GM12878 (cell line): Measurements from ENCODE around the gene CLSTN2. TPM values are rescaled to one million over a fixed set of nuclear protein-coding genes. Genes with fewer than 3 reads are reported as not detected.

ENCODE experiments used
- ATAC-seq: fragments of 200-7000 bp; cut with Tn5 transposase; 3 replicates; pipeline ENCODE4 v1.9.1; 2020; ENCODE audit warnings: mild to moderate bottlenecking, moderate library complexity
- BruUV-seq: library from RNA; stranded (reverse); fragments of 400-500 nt; replicated peaks from 2 replicates; lab custom pipeline; 2021; lab: Mats Ljungman, UMichigan
- CTCF ChIA-PET: fragments of 300-600 bp; sonication (Branson Sonifier 250); formaldehyde crosslinking; extraction: SDS; loops from one replicate; lab custom pipeline; 2021; ENCODE audit warnings: inconsistent platforms; lab: Yijun Ruan, JAX
- POLR2A ChIA-PET: fragments of 350-600 bp; formaldehyde crosslinking; extraction: SDS; loops from one replicate; lab custom pipeline; 2021; ENCODE audit warnings: inconsistent platforms; lab: Charles Lee
- RAD21 ChIA-PET: fragments of 300-600 bp; sonication (Branson Sonifier 250); formaldehyde crosslinking; loops from one replicate; lab custom pipeline; 2023; ENCODE audit warnings: antibody characterized with exemption; ENCODE audit not compliant: unreplicated experiment; lab: Charles Lee
- SMC1A ChIA-PET: fragments of 300-600 bp; sonication (Branson Sonifier 250); formaldehyde crosslinking; loops from one replicate; lab custom pipeline; 2023; ENCODE audit not compliant: unreplicated experiment, uncharacterized antibody; lab: Charles Lee
- DNase-seq: peaks from one replicate; pipeline ENCODE4 v3.0.0-alpha.2; 2011; ENCODE audit warnings: low read depth, low spot score
- FAIRE-seq: peaks from 3 replicates; lab custom pipeline; 2011; peaks lifted over from hg19 to GRCh38; lab: Jason Lieb, UNC
- H2AFZ ChIP-seq: 2 replicates; pipeline ENCODE4 v1.6.0; 2011; ENCODE audit warnings: low read depth, low read length, control low read depth; ENCODE audit not compliant: control insufficient read depth
- H3K27ac ChIP-seq: 2 replicates; pipeline ENCODE4 v1.5.1; 2011; ENCODE audit warnings: control low read depth; ENCODE audit not compliant: control insufficient read depth, insufficient read depth
- H3K27me3 ChIP-seq, 2 experiments: replicated peaks in 1 of 2; 2 replicates each; pipeline versions ENCODE4 v1.6.0 to v1.6.1; 2011; ENCODE audit warnings: low read length in 1 of 2; ENCODE audit not compliant: control insufficient read depth in 2 of 2, insufficient read depth in 2 of 2
- H3K36me3 ChIP-seq, 2 experiments: 2 replicates each; pipeline ENCODE4 v1.5.1; 2011; ENCODE audit warnings: low read length in 1 of 2; ENCODE audit not compliant: control insufficient read depth in 2 of 2, insufficient read depth in 2 of 2
- H3K4me1 ChIP-seq: 2 replicates; pipeline ENCODE4 v1.6.1; 2011; ENCODE audit warnings: mild to moderate bottlenecking, low read length, moderate library complexity, mixed read lengths; ENCODE audit not compliant: control insufficient read depth, insufficient read depth
- H3K4me2 ChIP-seq: 2 replicates; pipeline ENCODE4 v1.6.0; 2011; ENCODE audit warnings: control low read depth; ENCODE audit not compliant: control insufficient read depth, insufficient read depth
- H3K4me3 ChIP-seq: fragments of 200-600 bp; sonication (generic); 2 replicates; pipeline ENCODE4 v1.5.1; 2016
- H3K79me2 ChIP-seq: 2 replicates; pipeline ENCODE4 v1.6.0; 2011; ENCODE audit warnings: low read length; ENCODE audit not compliant: control insufficient read depth, insufficient read depth
- H3K9ac ChIP-seq: 2 replicates; pipeline ENCODE4 v1.8.0; 2011; ENCODE audit warnings: low read length, control low read depth, mixed read lengths; ENCODE audit not compliant: control insufficient read depth, insufficient read depth
- H3K9me3 ChIP-seq: replicated peaks from 3 replicates; pipeline ENCODE4 v1.5.1; 2011; ENCODE audit warnings: mild to moderate bottlenecking, low read length; ENCODE audit not compliant: control insufficient read depth, insufficient read depth
- H4K20me1 ChIP-seq: 2 replicates; pipeline ENCODE4 v1.6.0; 2011; ENCODE audit not compliant: control insufficient read depth, insufficient read depth
- CHD1 ChIP-seq: IDR thresholded peaks from 2 replicates; pipeline ENCODE4 v1.6.1; 2012; ENCODE audit warnings: low read depth, low read length, improper control_type of control experiment
- CHD4 ChIP-seq: fragments of 200-600 bp; sonication (generic); IDR thresholded peaks from 2 replicates; pipeline ENCODE4 v1.6.1; 2016; ENCODE audit warnings: mild to moderate bottlenecking
- EZH2 ChIP-seq: IDR thresholded peaks from 2 replicates; pipeline ENCODE4 v1.6.1; 2012; ENCODE audit warnings: low read depth, mild to moderate bottlenecking, control low read depth, inconsistent platforms, low read length, borderline replicate concordance; ENCODE audit not compliant: control insufficient read depth
- HDGF ChIP-seq: fragments of 450-650 bp; IDR thresholded peaks from 2 replicates; pipeline ENCODE4 v1.6.1; 2016; ENCODE audit warnings: antibody characterized with exemption
- NFYB ChIP-seq: IDR thresholded peaks from 2 replicates; pipeline ENCODE4 v1.6.1; 2011; ENCODE audit warnings: low read depth, mild to moderate bottlenecking, low read length, improper control_type of control experiment, moderate library complexity; ENCODE audit not compliant: insufficient read depth
- SIX5 ChIP-seq: IDR thresholded peaks from 2 replicates; pipeline ENCODE4 v1.6.1; 2011; ENCODE audit warnings: mild to moderate bottlenecking, low read depth, low read length, moderate library complexity; ENCODE audit not compliant: severe bottlenecking
- SMAD1 ChIP-seq: fragments of 450-650 bp; IDR thresholded peaks from 2 replicates; pipeline ENCODE4 v1.6.1; 2018; ENCODE audit warnings: mild to moderate bottlenecking, low read depth; ENCODE audit not compliant: partially characterized antibody
- SPI1 ChIP-seq: IDR thresholded peaks from 2 replicates; pipeline ENCODE4 v1.6.1; 2011; ENCODE audit warnings: low read depth, mild to moderate bottlenecking, low read length, moderate library complexity, borderline replicate concordance; ENCODE audit not compliant: insufficient read depth
- SREBF2 ChIP-seq: IDR thresholded peaks from 2 replicates; pipeline ENCODE4 v1.6.1; 2012; ENCODE audit warnings: mild to moderate bottlenecking, low read length
- SRF ChIP-seq, 2 experiments: IDR thresholded peaks; 2 replicates each; pipeline ENCODE4 v1.6.1; 2011; ENCODE audit warnings: low read depth in 2 of 2, low read length in 2 of 2, mild to moderate bottlenecking in 1 of 2, moderate library complexity in 1 of 2
- TCF3 ChIP-seq: IDR thresholded peaks from 2 replicates; pipeline ENCODE4 v1.6.1; 2012; ENCODE audit warnings: low read depth, mild to moderate bottlenecking, low read length, borderline replicate concordance; ENCODE audit not compliant: insufficient read depth
- ZNF384 ChIP-seq: IDR thresholded peaks from 2 replicates; pipeline ENCODE4 v1.6.1; 2012; ENCODE audit warnings: low read depth, mild to moderate bottlenecking, low read length, improper control_type of control experiment, borderline replicate concordance
- ZNF622 ChIP-seq: fragments of 450-650 bp; IDR thresholded peaks from 2 replicates; pipeline ENCODE4 v1.6.1; 2017; ENCODE audit warnings: mild to moderate bottlenecking, inconsistent platforms
- in situ Hi-C: fragments of 300-500 bp; cut with MboI; formaldehyde crosslinking; loops from 9 replicates; pipeline ENCODE4 v1.14.3; 2018; ENCODE audit warnings: mixed read lengths
- intact Hi-C: fragments of 100-400 bp; cut with micrococcal nuclease; formaldehyde crosslinking; loops from one replicate; pipeline ENCODE4 v1.14.2; 2022; ENCODE audit not compliant: unreplicated experiment
- polyA plus RNA-seq, 11 experiments: library from polyadenylated mRNA; depleted of rRNA in 4 of 11; unstranded in 6 of 11; stranded (reverse) in 5 of 11; fragments of >200 nt; fragmentation: Nextera tagmentation in 4 of 11; fragmentation: Illumina TruSeq in 1 of 11; extraction: Ambion mirVana in 4 of 11; extraction: Trizol in 1 of 11; gene quantifications; 1 replicate in 1 of 11; 2 replicates in 10 of 11; pipeline versions ENCODE4 v1.2.1 to v1.2.3, GENCODE V29; 2011 to 2016; ENCODE audit warnings: inconsistent platforms in 2 of 11, missing spikeins in 2 of 11, low read depth in 1 of 11
- total RNA-seq, 4 experiments: library from RNA; depleted of rRNA in 3 of 4; stranded (reverse); fragments of >200 nt in 3 of 4; fragmentation: Illumina TruSeq in 1 of 4; extraction: Trizol in 1 of 4; gene quantifications; 2 replicates each; pipeline versions ENCODE4 v1.2.1 to v1.2.3, GENCODE V29; 2013 to 2021
- TF ChIP-seq, protein P1 (sequence below): IDR thresholded peaks from 2 replicates; pipeline ENCODE4 v1.6.1; 2012; ENCODE audit warnings: improper control_type of control experiment, low read depth, low read length; ENCODE audit not compliant: insufficient replicate concordance
- TF ChIP-seq, protein P2 (sequence below): fragments of 450-650 bp; IDR thresholded peaks from 2 replicates; pipeline ENCODE4 v1.6.1; 2017; ENCODE audit warnings: mild to moderate bottlenecking, moderate library complexity

Gene CLSTN2
- total and polyA plus RNA-seq, 10 of the 15 experiments (the other 5 are each of a cell fraction or from before 2014, with no cell fraction given): under 0.01 to 0.10 (median under 0.01) TPM; not detected in 5

DNA sequence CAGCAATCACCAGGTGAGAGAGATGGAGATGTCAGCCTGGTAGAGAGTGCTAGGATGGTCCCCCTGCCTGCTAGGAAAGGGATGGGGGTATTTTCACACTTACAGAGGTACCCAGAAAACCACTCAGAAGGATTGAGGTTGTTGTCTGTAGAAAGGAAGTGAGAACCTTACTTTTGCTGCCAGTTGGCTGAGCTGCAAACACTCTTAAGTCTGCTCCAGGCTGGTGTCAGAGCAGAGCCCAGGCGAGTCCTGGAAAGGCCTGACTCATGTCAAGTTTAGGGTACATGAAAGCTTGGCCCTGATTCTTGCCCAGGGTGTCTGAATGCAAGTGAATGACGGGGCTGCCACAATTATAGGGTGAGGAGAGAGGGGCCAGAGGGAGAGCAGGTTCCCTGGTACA, 528.4 kb downstream of the CLSTN2 start (continued):
- TF ChIP-seq ZNF622 (no peak), SMAD1 (no peak), CHD1 (no peak), ZNF384 (no peak)
- TF ChIP-seq, all 136 proteins: peak for 0

DNA sequence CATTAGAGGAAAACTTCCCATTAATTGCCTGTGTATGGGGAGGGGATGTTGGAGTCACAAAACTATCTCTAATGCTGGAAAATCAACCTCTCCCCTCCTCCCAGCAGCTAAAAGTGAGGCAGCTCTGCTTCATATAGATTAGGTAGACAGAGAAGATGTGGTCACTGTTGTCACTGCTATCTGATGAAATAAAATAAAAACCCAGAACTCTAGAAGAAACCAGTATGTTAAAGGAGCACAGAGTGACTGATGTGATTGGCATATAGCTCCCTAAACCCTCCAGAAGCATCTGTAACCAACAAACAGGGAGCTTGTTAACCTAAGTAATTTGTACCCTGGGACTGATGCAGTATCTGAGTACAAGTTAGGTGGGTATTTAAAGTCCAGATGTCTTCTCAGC, 531.0 kb downstream of the CLSTN2 start:
- ChIA-PET SMC1A (no interaction called here), POLR2A (no interaction called here), RAD21 (no interaction called here), CTCF (interaction anchor here (0.6 kb wide), 1 partner anchor 379 kb away, joined by 3 read pairs; no protein-coding TSS in a partner anchor)
- Histone ChIP-seq H3K27ac (no peak overlapping the region), H3K9me3 (no peaks in the 10 kb centered on the region), H3K36me3 (no peaks in the 10 kb centered on the region), H3K79me2 (no peaks in the 10 kb centered on the region), H3K9ac (no peak overlapping the region), H3K4me2 (no peak overlapping the region), H3K27me3 (peaks cover 0 to 3% of the 10 kb centered on the region in 2 experiments; a peak in 2 of 4 replicates), H3K4me1 (no peaks in the 10 kb centered on the region), H4K20me1 (no peaks in the 10 kb centered on the region), H3K4me3 (no peak overlapping the region), H2AFZ (no peak overlapping the region)
- no peak for ATAC-seq
- BruUV-seq: no TSS peak
- no peak for FAIRE-seq
- in situ Hi-C loops: no loop called here
- intact Hi-C loops: no loop called here
- DNase-seq: no peak
- no peak for TF ChIP-seq SREBF2
- no peak for TF ChIP-seq CHD4
- no peak for TF ChIP-seq SPI1
- TF ChIP-seq, protein P1, sequence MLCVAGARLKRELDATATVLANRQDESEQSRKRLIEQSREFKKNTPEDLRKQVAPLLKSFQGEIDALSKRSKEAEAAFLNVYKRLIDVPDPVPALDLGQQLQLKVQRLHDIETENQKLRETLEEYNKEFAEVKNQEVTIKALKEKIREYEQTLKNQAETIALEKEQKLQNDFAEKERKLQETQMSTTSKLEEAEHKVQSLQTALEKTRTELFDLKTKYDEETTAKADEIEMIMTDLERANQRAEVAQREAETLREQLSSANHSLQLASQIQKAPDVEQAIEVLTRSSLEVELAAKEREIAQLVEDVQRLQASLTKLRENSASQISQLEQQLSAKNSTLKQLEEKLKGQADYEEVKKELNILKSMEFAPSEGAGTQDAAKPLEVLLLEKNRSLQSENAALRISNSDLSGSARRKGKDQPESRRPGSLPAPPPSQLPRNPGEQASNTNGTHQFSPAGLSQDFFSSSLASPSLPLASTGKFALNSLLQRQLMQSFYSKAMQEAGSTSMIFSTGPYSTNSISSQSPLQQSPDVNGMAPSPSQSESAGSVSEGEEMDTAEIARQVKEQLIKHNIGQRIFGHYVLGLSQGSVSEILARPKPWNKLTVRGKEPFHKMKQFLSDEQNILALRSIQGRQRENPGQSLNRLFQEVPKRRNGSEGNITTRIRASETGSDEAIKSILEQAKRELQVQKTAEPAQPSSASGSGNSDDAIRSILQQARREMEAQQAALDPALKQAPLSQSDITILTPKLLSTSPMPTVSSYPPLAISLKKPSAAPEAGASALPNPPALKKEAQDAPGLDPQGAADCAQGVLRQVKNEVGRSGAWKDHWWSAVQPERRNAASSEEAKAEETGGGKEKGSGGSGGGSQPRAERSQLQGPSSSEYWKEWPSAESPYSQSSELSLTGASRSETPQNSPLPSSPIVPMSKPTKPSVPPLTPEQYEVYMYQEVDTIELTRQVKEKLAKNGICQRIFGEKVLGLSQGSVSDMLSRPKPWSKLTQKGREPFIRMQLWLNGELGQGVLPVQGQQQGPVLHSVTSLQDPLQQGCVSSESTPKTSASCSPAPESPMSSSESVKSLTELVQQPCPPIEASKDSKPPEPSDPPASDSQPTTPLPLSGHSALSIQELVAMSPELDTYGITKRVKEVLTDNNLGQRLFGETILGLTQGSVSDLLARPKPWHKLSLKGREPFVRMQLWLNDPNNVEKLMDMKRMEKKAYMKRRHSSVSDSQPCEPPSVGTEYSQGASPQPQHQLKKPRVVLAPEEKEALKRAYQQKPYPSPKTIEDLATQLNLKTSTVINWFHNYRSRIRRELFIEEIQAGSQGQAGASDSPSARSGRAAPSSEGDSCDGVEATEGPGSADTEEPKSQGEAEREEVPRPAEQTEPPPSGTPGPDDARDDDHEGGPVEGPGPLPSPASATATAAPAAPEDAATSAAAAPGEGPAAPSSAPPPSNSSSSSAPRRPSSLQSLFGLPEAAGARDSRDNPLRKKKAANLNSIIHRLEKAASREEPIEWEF: no peak
- TF ChIP-seq NFYB: no peak
- no peak for TF ChIP-seq CHD1
- no peak for TF ChIP-seq HDGF
- no peak for TF ChIP-seq TCF3
- TF ChIP-seq, protein P2, sequence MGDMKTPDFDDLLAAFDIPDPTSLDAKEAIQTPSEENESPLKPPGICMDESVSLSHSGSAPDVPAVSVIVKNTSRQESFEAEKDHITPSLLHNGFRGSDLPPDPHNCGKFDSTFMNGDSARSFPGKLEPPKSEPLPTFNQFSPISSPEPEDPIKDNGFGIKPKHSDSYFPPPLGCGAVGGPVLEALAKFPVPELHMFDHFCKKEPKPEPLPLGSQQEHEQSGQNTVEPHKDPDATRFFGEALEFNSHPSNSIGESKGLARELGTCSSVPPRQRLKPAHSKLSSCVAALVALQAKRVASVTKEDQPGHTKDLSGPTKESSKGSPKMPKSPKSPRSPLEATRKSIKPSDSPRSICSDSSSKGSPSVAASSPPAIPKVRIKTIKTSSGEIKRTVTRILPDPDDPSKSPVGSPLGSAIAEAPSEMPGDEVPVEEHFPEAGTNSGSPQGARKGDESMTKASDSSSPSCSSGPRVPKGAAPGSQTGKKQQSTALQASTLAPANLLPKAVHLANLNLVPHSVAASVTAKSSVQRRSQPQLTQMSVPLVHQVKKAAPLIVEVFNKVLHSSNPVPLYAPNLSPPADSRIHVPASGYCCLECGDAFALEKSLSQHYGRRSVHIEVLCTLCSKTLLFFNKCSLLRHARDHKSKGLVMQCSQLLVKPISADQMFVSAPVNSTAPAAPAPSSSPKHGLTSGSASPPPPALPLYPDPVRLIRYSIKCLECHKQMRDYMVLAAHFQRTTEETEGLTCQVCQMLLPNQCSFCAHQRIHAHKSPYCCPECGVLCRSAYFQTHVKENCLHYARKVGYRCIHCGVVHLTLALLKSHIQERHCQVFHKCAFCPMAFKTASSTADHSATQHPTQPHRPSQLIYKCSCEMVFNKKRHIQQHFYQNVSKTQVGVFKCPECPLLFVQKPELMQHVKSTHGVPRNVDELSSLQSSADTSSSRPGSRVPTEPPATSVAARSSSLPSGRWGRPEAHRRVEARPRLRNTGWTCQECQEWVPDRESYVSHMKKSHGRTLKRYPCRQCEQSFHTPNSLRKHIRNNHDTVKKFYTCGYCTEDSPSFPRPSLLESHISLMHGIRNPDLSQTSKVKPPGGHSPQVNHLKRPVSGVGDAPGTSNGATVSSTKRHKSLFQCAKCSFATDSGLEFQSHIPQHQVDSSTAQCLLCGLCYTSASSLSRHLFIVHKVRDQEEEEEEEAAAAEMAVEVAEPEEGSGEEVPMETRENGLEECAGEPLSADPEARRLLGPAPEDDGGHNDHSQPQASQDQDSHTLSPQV: no peak
- TF ChIP-seq SIX5: no peak
- no peak for TF ChIP-seq EZH2
- no peak for TF ChIP-seq SRF (IDR thresholded peaks at IDR 0.05; ENCODE audit: low read depth in 2 of 2, low read length in 2 of 2)
